Trophoblast cell (in vitro differentiated cells and primary cell): Measurements from ENCODE around the gene KRT3.
A peak's percentile ranks its signal among the peaks of the same experiment; 100 is the strongest.

Experiments
- DNase-seq, 2 donors: peaks; one replicate each; pipeline ENCODE4 v3.0.0-alpha.2; 2016
- H2AFZ ChIP-seq: 2 replicates; pipeline ENCODE4 v1.6.1; 2013; ENCODE audit warnings: low read length, moderate library complexity, mild to moderate bottlenecking; ENCODE audit not compliant: insufficient read depth, poor library complexity
- H2AK5ac ChIP-seq: 2 replicates; pipeline ENCODE4 v1.6.1; 2013; ENCODE audit warnings: mild to moderate bottlenecking, low read length
- H2BK120ac ChIP-seq: 2 replicates; pipeline ENCODE4 v1.6.1; 2013; ENCODE audit warnings: low read length, mild to moderate bottlenecking, moderate library complexity; ENCODE audit not compliant: insufficient read depth, poor library complexity
- H2BK12ac ChIP-seq: 2 replicates; pipeline ENCODE4 v1.6.1; 2013; ENCODE audit warnings: mild to moderate bottlenecking, low read length, moderate library complexity
- H2BK5ac ChIP-seq: 2 replicates; pipeline ENCODE4 v1.6.1; 2013; ENCODE audit warnings: low read length, low read depth, moderate library complexity, mild to moderate bottlenecking; ENCODE audit not compliant: poor library complexity
- H3K14ac ChIP-seq: 2 replicates; pipeline ENCODE4 v1.6.1; 2013; ENCODE audit warnings: mild to moderate bottlenecking, low read length
- H3K18ac ChIP-seq: 2 replicates; pipeline ENCODE4 v1.6.1; 2013; ENCODE audit warnings: mild to moderate bottlenecking, low read length
- H3K23ac ChIP-seq: 2 replicates; pipeline ENCODE4 v1.6.1; 2013; ENCODE audit warnings: low read length
- H3K27ac ChIP-seq: 2 replicates; pipeline ENCODE4 v1.5.1; 2013; ENCODE audit warnings: low read depth, mild to moderate bottlenecking, inconsistent platforms, low read length, moderate library complexity
- H3K27me3 ChIP-seq: 2 replicates; pipeline ENCODE4 v1.6.1; 2013; ENCODE audit warnings: inconsistent platforms, mild to moderate bottlenecking, low read length, moderate library complexity; ENCODE audit not compliant: insufficient read depth
- H3K36me3 ChIP-seq, 2 experiments: 1 replicate in 1 of 2; 2 replicates in 1 of 2; pipeline ENCODE4 v1.6.1; 2013; ENCODE audit warnings: low read length in 2 of 2, mild to moderate bottlenecking in 2 of 2, moderate library complexity in 1 of 2; ENCODE audit not compliant: insufficient read depth in 2 of 2, control insufficient read depth in 1 of 2
- H3K4ac ChIP-seq: 2 replicates; pipeline ENCODE4 v1.6.1; 2013; ENCODE audit warnings: low read depth, mild to moderate bottlenecking, low read length, moderate library complexity
- H3K4me1 ChIP-seq, 2 experiments: 1 replicate in 1 of 2; 2 replicates in 1 of 2; pipeline ENCODE4 v1.6.1; 2013; ENCODE audit warnings: low read length in 2 of 2, mild to moderate bottlenecking in 2 of 2, moderate library complexity in 1 of 2; ENCODE audit not compliant: insufficient read depth in 2 of 2, control insufficient read depth in 1 of 2
- H3K4me2 ChIP-seq: 2 replicates; pipeline ENCODE4 v1.6.1; 2013; ENCODE audit warnings: inconsistent platforms, mild to moderate bottlenecking, low read length, moderate library complexity
- H3K4me3 ChIP-seq: 2 replicates; pipeline ENCODE4 v1.5.1; 2013; ENCODE audit warnings: mild to moderate bottlenecking, low read depth, low read length, inconsistent platforms
- H3K79me1 ChIP-seq: one replicate; pipeline ENCODE4 v1.6.1; 2013; ENCODE audit warnings: low read length
- H3K79me2 ChIP-seq: 2 replicates; pipeline ENCODE4 v1.6.1; 2013; ENCODE audit warnings: low read length, mild to moderate bottlenecking; ENCODE audit not compliant: control insufficient read depth, insufficient read depth, poor library complexity
- H3K9ac ChIP-seq: 2 replicates; pipeline ENCODE4 v1.6.1; 2013; ENCODE audit warnings: mild to moderate bottlenecking, low read length
- H3K9me3 ChIP-seq: 2 replicates; pipeline ENCODE4 v1.6.1; 2013; ENCODE audit warnings: low read depth, mild to moderate bottlenecking, control low read depth, inconsistent platforms, low read length; ENCODE audit not compliant: insufficient read depth
- H4K12ac ChIP-seq: 2 replicates; pipeline ENCODE4 v1.6.1; 2013; ENCODE audit warnings: low read depth, mild to moderate bottlenecking, low read length, moderate library complexity
- H4K8ac ChIP-seq: 2 replicates; pipeline ENCODE4 v1.6.1; 2013; ENCODE audit warnings: low read depth, mild to moderate bottlenecking, low read length, moderate library complexity
- H4K91ac ChIP-seq: one replicate; pipeline ENCODE4 v1.6.1; 2013; ENCODE audit warnings: low read depth, mild to moderate bottlenecking, low read length, moderate library complexity
- WGBS: extraction: QIAGEN DNeasy Blood & Tissue Kit; methylation state at CpG from one replicate; pipeline ENCODE4 v1.1.7; 2013; ENCODE audit warnings: missing lambda C conversion rate; ENCODE audit not compliant: insufficient read length, insufficient coverage; ENCODE audit errors: extremely low coverage; 5-methylcytosine and 5-hydroxymethylcytosine counted together

KRT3 gene

DNA sequence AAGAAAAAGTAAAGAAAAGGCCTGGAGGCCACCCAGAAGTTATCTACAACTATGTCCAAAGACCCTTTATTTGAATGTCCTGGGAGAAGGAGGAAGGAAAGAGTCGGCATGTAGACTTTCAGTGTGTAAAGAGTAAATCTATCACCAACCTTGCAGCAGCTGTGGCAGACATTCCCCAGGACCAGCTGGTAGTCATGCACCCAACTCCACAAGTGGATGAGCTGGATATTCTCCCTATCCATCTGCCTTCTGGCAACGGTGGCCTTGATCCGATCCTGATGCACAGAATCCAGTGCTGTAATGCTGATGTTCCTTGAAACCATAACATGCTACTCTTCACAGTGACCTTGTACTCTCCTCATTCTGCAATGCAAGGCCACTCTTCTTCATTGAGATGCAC is 46.1 kb downstream of the KRT3 start:
- H2AK5ac ChIP-seq, result no peak overlapping the region
- no CpG with 5 or more reads among the region's 3 CpGs for WGBS
- H2BK120ac ChIP-seq, result no peak overlapping the region
- H3K4ac ChIP-seq, result no peak overlapping the region
- no peak overlapping the region for H3K9ac ChIP-seq
- H3K23ac ChIP-seq, result no peak overlapping the region
- H4K91ac ChIP-seq, result no peak overlapping the region
- no peak for DNase-seq
- no peak overlapping the region for H2AFZ ChIP-seq
- H3K9me3 ChIP-seq, result peaks cover 6% of the 10 kb centered on the region
- no peak overlapping the region for H3K4me3 ChIP-seq
- no peak overlapping the region for H3K18ac ChIP-seq
- H2BK12ac ChIP-seq, result no peak overlapping the region
- no peaks in the 10 kb centered on the region for H3K4me1 ChIP-seq
- no peaks in the 10 kb centered on the region for H3K79me1 ChIP-seq
- H3K4me2 ChIP-seq, result no peak overlapping the region
- no peaks in the 10 kb centered on the region for H3K79me2 ChIP-seq
- no peaks in the 10 kb centered on the region for H3K36me3 ChIP-seq
- H3K27me3 ChIP-seq, result peaks cover 5% of the 10 kb centered on the region
- no peak overlapping the region for H4K8ac ChIP-seq
- H3K27ac ChIP-seq, result no peak overlapping the region
- H2BK5ac ChIP-seq, result no peak overlapping the region
- no peak overlapping the region for H3K14ac ChIP-seq
- no peak overlapping the region for H4K12ac ChIP-seq

DNA sequence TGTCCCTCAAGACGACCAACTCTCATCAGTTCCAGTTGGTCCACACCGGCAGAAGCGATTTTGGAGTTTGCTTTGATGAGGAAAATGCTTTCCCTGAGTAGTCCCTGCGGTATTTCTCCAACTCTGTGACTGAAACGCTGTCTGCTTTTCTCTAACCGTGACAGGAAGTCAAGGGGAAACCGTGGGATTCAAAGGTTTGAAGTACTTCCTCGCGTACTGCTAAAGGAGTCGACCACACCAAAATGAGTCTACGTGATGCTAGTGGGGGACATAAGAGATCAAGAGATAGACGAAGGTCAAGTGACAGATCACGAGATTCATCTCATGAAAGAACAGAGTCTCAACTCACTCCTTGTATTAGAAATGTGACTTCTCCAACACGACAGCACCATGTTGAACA is 47.3 kb downstream of the KRT3 start:
- DNase-seq, result no peak
- Histone ChIP-seq H4K12ac (no peak overlapping the region), H2AFZ (no peak overlapping the region), H3K14ac (no peak overlapping the region), H3K36me3 (no peaks in the 10 kb centered on the region), H3K4me2 (no peak overlapping the region), H2BK12ac (no peak overlapping the region), H3K18ac (no peak overlapping the region), H2BK5ac (no peak overlapping the region), H2BK120ac (no peak overlapping the region), H3K4ac (no peak overlapping the region), H3K27me3 (peaks cover 5% of the 10 kb centered on the region), H2AK5ac (no peak overlapping the region), H3K79me2 (no peaks in the 10 kb centered on the region), H3K23ac (no peak overlapping the region), H4K8ac (no peak overlapping the region), H3K4me3 (no peak overlapping the region), H3K9me3 (peaks cover 3% of the 10 kb centered on the region), H3K27ac (no peak overlapping the region), H4K91ac (no peak overlapping the region), H3K9ac (no peak overlapping the region), H3K79me1 (no peaks in the 10 kb centered on the region), H3K4me1 (no peaks in the 10 kb centered on the region)
- no CpG with 5 or more reads among the region's 14 CpGs for WGBS

DNA sequence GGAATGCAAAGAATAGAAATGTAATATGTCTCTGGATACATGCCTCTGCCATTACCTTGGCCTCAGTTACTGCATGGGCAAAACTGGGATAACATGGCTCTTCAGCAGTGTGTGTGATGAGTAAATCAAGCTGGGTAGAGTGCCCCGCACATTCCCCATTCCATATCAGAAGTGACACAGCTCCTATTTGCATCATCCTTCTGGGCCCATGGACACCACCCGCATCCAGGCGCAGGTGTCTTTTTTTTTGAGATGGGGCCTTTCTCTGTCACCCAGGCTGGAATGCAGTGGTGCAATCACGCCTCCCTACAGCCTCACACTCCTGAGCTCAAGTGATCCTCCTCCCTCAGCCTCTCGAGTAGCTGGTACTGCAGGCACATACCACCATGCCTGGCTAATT is 50.4 kb downstream of the KRT3 start:
- H2BK12ac ChIP-seq, result no peak overlapping the region
- H3K23ac ChIP-seq, result no peak overlapping the region
- no peak overlapping the region for H3K4ac ChIP-seq
- H3K14ac ChIP-seq, result no peak overlapping the region
- H3K79me1 ChIP-seq, result no peaks in the 10 kb centered on the region
- no peak overlapping the region for H4K12ac ChIP-seq
- no peaks in the 10 kb centered on the region for H3K36me3 ChIP-seq
- no peak overlapping the region for H2BK120ac ChIP-seq
- peaks cover 5% of the 10 kb centered on the region for H3K27me3 ChIP-seq
- no peak overlapping the region for H3K4me3 ChIP-seq
- no peak overlapping the region for H2AFZ ChIP-seq
- H3K79me2 ChIP-seq, result no peaks in the 10 kb centered on the region
- no peak overlapping the region for H4K8ac ChIP-seq
- H4K91ac ChIP-seq, result no peak overlapping the region
- no peaks in the 10 kb centered on the region for H3K4me1 ChIP-seq
- H3K4me2 ChIP-seq, result no peak overlapping the region
- peaks cover 3% of the 10 kb centered on the region for H3K9me3 ChIP-seq
- WGBS, result no CpG with 5 or more reads among the region's 5 CpGs
- H3K18ac ChIP-seq, result no peak overlapping the region
- no peak overlapping the region for H3K27ac ChIP-seq
- no peak overlapping the region for H3K9ac ChIP-seq
- peak; percentile 89 to 95 for DNase-seq
- H2BK5ac ChIP-seq, result no peak overlapping the region
- H2AK5ac ChIP-seq, result no peak overlapping the region

DNA sequence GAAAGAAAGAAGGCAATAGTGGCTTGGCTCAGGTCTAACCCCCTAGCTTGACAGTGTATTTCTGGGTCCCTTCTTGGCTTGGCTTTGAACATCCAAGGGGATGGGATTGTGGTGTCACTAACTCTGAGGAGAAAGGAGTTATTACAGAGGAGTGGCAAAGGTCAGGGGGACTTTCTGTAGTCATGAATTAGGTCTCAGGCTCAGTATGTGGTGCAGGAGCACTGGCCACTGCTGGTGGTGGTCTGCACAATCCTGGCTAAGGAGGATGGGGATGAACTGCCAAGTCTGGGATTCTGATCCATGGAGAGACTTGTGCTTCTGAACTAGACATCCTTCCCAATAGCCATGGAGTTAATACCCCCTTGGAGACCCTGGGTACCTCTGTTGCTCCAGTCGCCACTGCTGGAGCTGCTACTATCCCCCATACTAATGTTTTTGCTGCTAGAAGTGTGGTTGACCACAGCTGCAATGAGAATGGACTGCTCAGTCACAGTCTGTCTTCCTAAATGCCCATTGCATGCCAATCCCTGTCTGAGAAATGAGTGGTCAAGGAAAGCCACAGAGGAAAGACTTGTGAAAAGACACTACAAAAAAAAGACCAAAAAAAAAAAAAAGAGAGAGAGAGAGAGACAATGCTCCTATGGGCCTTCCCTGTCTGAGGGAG is 51.3 kb downstream of the KRT3 start:
- Histone ChIP-seq H2AK5ac (no peak overlapping the region), H3K4ac (no peak overlapping the region), H4K91ac (no peak overlapping the region)

More for the DNA sequence above, 51.3 kb downstream of the KRT3 start:
- DNase-seq, result no peak
- Histone ChIP-seq H4K12ac (no peak overlapping the region), H3K23ac (no peak overlapping the region), H2AFZ (no peak overlapping the region), H3K36me3 (no peaks in the 10 kb centered on the region), H3K4me2 (no peak overlapping the region), H3K9ac (no peak overlapping the region), H2BK12ac (no peak overlapping the region), H3K27me3 (peaks cover 5% of the 10 kb centered on the region), H3K18ac (no peak overlapping the region), H3K79me2 (no peaks in the 10 kb centered on the region), H3K4me3 (no peak overlapping the region), H3K9me3 (peaks cover 3% of the 10 kb centered on the region), H3K79me1 (no peaks in the 10 kb centered on the region), H2BK5ac (no peak overlapping the region), H2BK120ac (no peak overlapping the region), H3K14ac (no peak overlapping the region), H4K8ac (no peak overlapping the region), H3K27ac (no peak overlapping the region), H3K4me1 (no peaks in the 10 kb centered on the region)
- WGBS, result no CpG with 5 or more reads among the region's 1 CpG
